Stimulated activated CD4-positive, alpha-beta T cell treated with anti-CD3 and anti-CD28 coated beads, Interleukin-15, amount 100 ng/mL, for 1 hour (primary cell): ENCODE results near the gene AURKA.
"Not testable (repeated sequence)": the region's sequence is repeated elsewhere in the genome, so short reads cannot be mapped to it uniquely, and the experiment has no call there.

Experiments
- DNase-seq, 2 donors: peaks; one replicate each; pipeline ENCODE4 v3.0.0-alpha.2; 2020; ENCODE audit warnings: low read depth in 1 of 2, low spot score in 1 of 2

Gene AURKA

DNA sequence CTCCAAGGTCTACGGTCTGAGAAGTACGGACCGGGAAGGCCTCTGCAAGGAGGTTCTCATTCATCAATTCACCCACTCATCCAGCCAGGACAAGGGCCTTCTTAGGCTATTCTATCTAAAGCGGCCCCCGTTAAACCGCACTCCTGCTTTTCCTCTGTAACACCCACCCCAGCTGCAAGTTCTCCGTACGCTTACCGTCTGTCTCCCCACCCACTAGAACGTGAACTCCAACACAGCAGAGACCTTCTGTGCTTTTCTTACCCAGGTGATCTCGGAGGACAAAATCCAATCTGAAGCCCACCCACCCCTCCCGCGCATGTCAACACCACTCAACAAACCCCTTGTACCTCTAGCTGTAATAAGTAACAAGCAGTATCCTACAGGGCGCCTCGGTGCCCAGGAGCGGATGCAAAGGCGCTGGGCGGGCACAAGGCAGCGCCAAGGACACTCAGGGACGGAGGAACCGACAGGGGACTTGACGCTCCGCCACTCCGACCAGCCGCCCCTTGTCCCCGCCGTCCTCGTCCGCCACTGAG is 351 bp downstream of the AURKA start:
- DNase-seq, result no peak

DNA sequence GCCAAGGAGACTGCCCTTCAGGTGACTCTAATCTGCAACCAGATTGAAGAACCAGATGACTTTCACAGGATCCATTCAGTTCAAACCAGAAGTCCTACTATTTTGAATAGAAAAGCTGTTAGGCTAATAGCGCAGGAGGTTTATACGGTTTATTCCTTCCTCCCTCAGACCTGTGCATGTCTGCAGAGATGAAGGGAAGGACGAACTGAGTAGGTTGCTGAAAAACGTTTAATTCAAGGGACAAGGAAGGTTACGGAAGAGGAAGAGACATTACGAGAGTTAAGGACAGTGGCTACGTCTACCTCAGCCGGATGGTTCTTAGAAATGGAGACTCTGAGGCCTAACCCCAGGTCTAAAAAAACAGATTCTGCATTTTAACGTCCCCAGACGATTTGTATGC is 978 bp downstream of the AURKA start:
- no peak for DNase-seq

DNA sequence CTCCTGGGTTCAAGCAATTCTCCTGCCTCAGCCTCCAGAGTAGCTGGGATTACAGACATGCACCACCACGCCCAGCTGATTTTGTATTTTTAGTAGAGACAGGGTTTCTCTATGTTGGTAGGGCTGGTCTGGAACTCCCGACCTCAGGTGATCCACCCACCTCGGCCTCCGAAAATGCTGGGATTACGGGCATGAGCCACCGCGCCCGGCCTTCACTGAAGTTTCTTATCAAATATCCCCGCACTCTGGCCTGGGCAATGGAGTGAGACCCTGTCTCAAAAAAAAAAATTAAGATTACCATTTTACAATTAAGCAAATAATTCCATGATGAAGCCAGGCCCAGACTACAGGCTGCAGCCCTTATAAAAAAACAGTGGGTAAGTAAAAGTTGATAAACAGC is 1.6 kb downstream of the AURKA start:
- DNase-seq, result not testable (repeated sequence)

DNA sequence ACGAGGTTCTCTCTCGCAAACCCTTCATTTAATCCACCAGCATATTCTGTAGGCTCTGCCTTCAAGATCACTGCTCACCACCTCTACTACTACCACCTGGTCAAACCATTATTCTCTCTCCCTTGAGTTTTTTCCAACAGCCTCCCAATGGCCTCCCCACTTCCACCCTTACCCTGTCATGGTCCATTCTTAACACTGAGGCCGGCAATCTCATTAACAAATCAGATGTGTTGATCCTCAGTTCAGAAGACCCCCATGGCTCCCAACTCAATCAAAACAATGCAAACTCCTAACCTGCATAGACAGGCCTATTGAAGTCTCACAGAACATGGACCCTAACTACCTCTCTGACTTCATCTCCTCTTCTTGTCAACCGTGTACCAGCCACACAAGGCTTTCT is 2.2 kb downstream of the AURKA start:
- DNase-seq, result no peak

DNA sequence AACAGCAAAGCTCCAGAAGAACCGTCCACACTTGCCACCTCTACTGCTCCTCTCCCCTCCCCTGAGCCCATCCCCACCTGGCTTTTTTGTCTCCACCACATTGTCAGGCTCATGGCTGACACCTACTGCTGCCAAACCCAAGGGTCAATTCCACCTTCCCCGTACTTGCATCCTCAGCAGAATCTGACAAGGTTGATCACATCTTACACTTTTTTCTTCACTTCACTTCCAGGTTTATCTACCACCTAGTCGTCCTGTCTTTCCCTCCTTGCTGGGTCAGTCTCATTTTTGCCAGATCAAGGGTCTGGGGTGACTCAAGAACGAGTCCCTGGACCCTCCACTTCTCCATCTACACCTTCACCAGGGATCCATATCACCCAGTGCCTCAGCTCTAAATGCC is 3.1 kb downstream of the AURKA start:
- no peak for DNase-seq

DNA sequence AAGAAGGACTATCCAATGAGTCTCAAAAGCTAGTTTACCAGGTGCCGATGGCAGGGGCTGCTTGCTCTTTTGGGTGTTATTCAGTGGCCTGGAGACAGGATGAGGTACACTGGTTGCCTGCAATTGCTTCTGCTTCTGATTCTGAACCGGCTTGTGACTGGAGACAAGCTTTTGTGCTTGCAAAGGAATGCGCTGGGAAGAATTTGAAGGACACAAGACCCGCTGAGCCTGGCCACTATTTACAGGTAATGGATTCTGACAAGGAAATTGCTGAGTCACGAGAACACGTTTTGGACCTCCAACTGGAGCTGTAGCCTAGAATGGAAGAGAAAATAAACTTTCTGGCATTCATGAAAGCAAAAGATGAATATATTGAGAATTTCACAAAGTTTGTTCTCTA is 5.8 kb downstream of the AURKA start:
- no peak for DNase-seq

DNA sequence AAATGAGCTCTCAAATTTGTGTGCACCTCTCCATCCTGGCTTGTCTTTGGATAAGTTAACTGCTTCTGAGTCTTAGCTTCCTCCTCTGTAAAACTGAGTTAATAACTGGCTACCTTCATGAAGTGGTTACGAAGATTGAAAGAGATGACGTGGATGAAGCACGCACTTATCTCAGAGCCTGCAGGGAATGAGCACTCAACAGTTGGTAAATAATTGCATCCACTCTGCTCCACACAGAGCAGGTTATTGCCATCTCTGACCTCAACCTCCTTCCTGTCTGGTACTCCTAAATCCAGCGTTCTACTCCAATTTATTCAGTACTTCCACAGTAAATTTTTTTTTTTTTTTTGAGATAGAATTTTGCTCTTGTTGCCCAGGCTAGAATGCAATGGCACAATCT is 6.9 kb downstream of the AURKA start:
- no peak for DNase-seq

DNA sequence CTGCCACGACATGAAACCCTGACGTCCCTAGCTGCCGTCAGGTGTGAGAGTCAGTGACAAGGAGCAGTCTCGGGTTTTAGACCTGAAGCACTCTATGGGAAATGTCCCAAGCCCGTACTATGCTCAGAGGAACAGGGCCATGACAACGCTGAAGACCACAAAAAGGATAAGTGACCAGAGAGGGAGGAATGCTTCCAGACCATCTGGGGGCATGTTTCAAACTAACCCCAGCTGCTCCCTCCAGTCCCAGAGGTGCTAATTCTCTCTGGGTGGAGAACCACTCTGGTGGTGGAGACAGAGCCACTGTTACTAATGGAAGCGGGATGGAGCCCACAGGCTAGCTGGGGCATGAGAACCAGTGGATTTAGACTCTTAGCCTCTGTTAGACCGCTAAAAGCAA is 8.7 kb downstream of the AURKA start:
- DNase-seq, result no peak

DNA sequence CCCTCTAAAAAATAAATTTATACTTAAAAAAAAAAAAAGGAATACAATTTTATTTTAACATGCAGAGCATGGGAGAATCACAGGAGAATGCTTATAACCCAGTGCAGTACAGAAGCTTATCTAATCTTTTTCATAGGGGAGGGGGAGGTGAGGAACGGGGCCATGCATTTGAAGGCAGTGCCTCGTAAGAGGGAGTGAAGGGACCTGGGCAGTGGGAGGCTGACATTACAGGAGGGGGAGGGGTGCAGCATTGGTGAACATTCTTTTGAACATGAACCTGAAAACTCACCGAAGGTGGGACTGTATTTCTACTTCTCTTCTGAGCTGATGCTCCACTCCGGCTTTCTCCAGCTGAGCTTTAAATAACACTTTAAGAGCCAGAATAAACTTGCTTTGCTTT is 9.3 kb downstream of the AURKA start:
- no peak for DNase-seq

DNA sequence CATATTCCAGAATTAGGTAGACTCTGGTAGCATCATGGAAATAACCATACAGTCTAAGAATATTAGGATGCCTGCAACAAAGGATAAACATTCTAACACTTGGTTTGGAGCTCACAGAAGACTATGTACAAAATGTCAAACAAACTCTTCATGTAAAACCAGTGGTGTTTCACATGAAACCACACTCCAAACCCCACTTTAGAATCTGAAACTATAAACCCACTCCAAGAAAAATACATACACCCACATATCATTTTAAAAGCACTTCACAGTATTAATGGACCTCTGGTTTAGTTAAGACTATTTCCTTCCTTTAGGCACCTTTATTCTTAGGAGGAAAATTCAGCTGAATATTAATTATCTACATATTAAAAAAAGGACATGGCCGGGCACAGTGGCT is 10.5 kb downstream of the AURKA start:
- no peak for DNase-seq

DNA sequence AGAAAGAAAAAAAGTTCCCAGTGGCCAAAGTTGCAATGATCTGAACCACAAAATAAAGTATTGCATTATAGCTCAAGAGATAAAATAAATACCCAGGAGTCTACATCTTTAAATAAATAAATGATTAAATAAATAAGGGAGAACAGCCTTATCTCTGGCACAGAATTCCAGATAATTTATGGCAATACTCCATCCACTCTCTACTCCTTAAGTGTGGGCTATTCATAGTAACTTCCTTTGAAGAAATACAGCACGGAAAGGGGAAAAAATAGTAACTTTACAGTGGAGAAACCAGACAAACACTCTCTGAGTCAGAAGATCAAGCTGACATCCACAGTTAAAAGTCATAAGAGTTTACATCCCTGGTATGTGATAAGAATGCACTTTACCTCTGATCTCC is 11.6 kb downstream of the AURKA start:
- no peak for DNase-seq

DNA sequence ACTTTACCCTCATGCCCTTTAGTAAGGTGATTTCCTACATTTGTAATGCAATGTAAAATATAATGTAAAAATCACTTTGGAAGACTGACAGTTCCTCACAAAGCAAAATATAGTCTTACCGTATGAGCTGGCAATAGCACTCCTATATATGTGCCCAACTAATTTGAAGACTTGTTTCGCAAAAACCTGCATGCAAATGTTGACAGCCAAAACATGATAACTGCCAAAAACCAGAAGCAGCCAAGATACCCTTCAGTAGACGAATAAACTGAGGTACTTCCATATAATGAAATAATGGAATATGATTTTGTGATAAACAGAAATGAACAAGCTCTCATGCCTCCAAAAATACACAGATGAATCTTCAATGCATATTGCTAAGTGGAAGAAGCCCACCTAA is 13.6 kb downstream of the AURKA start:
- DNase-seq, result no peak

DNA sequence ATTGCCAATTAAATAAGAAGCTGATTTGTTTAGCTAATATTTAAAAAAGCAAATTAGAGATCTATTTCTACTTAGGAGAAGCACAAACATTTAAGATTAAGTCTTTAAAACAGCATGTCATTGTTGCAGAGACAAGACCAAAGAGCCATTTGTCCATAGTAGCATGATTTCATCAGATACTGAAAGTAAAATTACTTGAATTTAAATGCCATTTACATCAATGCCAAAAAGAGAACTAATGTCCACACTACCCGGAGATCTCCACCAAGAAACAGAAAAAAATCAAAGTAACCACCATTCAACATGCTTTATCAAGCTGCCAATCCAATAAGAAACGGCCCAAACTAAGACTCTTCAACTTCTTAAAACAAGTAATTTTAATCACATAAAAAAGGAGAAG is 15.7 kb downstream of the AURKA start:
- DNase-seq, result no peak

DNA sequence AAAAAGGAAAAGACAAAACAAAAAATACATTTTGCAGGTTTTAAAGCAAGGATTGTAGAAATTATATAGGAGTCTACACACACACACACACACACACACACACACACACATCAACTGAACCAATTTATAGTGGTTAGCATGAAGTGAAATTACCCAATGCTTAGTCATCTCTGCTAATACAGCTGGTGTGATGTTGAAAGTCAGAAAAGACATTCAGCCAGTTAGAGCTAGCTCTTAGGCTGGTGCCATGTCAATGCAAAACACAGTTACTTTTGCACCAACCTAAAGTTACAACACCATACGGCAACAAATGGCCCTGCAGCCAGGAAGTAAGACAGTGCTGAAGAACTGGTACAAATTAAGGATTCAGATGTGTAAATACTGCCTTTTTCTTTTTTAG is 18.1 kb downstream of the AURKA start:
- no peak for DNase-seq

DNA sequence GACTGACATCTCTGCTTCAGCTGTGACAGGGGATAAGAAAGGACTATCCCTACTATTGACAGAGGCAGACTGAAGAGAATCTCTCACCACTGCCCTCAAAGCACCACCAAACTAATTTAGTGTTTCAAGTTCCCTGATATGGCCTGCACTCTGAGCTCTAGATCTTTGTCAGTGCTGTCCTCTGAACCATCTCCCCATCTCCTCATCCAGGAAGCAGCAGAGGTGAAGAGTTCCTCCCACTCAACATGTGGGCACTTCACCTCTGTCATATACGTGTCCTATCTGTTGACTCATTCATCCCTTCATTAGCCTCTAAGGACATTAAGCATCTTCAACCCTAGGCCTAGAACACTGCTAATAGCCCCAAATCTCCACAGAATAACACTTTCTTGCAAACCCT is 19.2 kb downstream of the AURKA start:
- DNase-seq, result no peak

DNA sequence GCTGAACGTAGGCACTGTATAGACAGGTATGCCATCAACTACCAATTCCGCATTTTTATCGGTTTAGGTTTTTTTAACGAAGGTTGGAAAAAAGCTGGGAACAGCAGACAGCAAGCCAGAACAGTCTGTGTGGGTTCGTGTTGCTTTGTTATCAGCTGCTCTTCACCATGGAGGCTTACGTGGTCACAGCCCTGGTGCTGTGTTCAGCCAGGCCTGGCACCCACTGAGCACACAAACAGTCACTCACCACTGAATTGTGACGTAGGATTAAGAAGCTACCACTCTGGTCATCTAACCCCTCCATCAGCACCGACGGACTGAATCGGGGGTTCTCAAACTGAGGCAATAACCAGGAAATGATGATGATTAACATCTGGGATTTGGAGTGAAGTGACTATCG is 20.0 kb downstream of the AURKA start:
- no peak for DNase-seq

DNA sequence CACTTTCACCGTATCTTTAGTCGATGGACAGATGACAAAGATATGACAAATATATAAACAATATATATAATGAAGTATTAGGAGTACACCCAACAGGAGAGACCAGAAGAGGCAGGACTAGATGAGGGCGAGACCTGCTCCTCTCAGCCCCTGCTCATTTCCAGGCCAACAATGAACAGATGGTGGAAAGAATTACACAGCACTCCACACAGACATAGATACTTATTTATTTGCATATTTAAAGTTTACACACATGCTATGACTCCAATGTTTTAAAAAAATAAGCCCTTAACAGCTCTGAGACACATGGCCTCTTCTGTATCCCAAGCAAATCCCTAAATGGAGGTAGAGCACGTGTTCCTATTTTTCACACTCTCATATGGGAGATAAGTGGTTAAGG is 22.8 kb downstream of the AURKA start:
- no peak for DNase-seq

DNA sequence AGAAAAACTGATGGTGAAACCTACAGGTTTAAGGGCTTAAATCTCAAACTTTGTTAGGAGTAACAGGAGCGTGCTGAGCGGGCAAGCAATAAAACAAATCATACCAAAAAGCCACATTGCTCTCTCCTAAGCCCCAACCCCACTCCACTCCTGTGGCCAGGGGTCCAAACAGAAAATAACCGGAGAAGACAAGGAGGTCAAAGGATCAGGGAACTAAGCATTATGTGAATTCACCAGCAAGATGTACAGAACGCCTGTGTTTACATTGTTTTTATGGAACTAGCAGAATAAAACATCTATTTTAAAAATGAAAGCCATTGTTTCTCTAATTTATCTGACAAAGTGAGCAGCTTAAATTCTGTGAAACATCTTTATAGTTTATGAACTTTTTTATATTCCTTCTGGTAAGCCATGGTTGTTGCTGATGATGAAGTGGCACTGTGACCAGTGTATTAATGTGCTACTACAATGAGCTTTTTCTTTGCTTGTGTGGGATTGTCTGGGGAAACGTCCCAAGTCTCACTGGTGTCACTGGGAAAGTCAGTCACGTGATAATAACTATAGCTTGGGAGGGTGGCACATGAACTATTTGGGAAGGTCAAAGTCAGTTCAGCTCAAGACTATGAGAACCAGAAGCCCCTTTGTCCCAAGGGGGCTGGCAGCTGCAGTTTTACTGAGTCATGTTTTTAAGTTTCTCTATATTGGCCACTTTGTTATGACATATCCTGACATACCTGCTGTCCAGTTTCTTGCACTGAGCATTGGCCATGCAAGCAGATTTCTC is 23.5 kb downstream of the AURKA start:
- DNase-seq, result no peak

DNA sequence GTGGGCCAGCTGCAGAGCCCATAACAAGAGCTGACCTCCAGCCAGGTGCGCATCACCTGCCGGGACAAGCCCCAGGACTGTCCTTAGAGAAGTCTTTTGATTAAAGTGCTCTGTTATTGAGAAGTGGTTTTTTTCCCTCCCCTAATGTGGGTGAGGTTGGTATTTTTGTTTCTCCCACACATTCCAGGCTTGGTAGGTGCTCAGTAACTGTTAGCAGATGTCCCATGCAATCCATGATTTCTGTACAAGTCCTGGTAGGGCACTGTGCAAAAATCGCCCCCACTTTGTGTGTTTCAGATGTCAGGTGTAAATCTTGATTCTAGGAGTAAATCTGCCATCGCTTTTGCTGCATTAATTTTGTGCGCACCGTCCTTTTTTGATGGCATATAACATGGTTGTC is 28.5 kb downstream of the AURKA start:
- no peak for DNase-seq

DNA sequence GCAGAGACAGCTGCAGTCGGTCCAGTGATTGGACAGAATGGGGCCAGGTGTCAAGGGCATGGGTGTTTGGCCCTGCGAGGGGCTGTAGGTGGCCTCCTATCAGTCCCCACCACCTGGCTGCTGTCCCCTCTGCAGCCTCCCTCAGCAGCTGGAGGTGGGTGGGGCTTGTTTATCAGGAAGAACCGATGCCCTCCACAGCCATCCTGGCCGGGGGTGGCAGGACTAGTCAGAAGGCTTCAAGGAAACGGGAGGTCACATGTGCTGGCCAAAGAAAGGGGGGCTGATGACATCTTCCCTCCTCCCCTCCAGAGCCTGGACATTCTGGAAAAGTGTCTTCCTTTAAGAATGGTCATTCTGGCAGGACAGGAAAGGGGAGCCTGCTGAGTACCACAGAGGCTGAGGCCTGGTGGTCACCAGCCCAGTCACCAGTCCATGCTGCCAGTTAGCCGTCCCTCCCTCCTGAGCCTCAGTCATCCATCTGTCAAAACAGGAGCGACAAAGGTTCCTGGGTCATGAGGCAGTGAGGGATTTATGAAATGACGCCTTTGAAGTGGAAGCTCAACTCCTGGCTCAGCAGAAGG is 29.1 kb downstream of the AURKA start:
- no peak for DNase-seq

DNA sequence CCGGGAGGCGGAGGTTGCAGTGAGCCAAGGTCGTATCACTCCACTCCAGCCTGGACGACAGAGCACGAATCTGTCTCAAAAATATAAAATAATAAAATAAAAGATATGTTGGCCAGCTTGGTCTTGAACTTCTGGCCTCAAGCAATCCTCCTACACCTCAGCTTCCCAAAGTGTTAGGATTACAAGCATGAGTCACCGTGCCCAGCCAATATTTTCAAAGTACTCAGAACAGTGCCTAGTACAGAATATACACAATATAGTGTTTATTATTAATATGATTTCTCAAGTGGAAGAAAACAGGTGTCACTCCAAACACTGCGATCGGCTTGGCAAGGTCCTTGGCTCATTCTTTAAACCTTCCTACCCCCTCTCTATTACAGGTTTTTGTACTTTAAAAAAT is 30.1 kb downstream of the AURKA start:
- DNase-seq, result no peak

DNA sequence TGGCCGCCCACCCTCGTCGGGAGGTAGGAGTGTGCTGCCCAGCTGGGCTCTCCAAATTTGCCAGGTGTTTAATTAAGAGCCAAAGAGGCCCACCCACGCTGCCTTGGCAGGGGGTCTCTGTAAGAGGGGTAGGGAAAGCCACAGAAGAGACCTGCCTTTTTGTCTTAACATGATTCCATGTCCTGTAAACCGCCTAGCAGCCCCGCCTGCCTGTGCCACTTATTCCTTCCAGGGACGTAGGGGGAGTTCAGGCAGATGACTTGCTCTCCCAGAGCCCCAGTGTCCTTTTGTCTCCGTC is 31.2 kb downstream of the AURKA start:
- no peak for DNase-seq
